K562 (cell line): ENCODE results near the gene RAB40B. TPM values are rescaled to one million over a fixed set of nuclear protein-coding genes. Genes with fewer than 3 reads are reported as not detected.

Source experiments
- ATAC-seq: fragments of 200-7000 bp; cut with Tn5 transposase; 3 replicates; pipeline ENCODE4 v1.9.1; 2020; ENCODE audit warnings: moderate library complexity
- BruUV-seq: library from RNA; stranded (reverse); fragments of 400-500 nt; replicated peaks from 2 replicates; lab custom pipeline; 2021; lab: Mats Ljungman, UMichigan
- CTCF ChIA-PET: fragments of 300-600 bp; formaldehyde crosslinking; extraction: SDS; loops from one replicate; lab custom pipeline; 2021; ENCODE audit warnings: low intra/inter-chr PET ratio; lab: Yijun Ruan, JAX
- POLR2A ChIA-PET: fragments of 300-600, 350-650 bp; sonication (Branson Sonifier 250); formaldehyde crosslinking; extraction: SDS; loops from one replicate; lab custom pipeline; 2021; ENCODE audit warnings: antibody characterized with exemption, inconsistent platforms; lab: Yijun Ruan, JAX
- DNase-seq, 4 experiments: peaks; one replicate each; pipeline versions ENCODE4 v3.0.0 to v3.0.0-alpha.2; 2011 to 2018; ENCODE audit warnings: low spot score in 3 of 4, mixed read lengths in 3 of 4; ENCODE audit errors: extremely low read depth in 1 of 4
- FAIRE-seq: peaks from 2 replicates; lab custom pipeline; 2011; peaks lifted over from hg19 to GRCh38; lab: Jason Lieb, UNC
- H2AFZ ChIP-seq: 2 replicates; pipeline ENCODE4 v1.6.0; 2011; ENCODE audit warnings: low read depth, low read length, control low read depth, inconsistent platforms
- H3K27ac ChIP-seq: fragments of 200-600 bp; 3 replicates; pipeline ENCODE4 v1.8.0; 2011; ENCODE audit warnings: low read depth, mild to moderate bottlenecking, control low read depth, inconsistent platforms, low read length, moderate library complexity, mixed read lengths; ENCODE audit errors: extremely low read depth
- H3K27me3 ChIP-seq, 2 experiments: fragments of 300-600 bp in 1 of 2; 2 replicates in 1 of 2; 3 replicates in 1 of 2; pipeline versions ENCODE4 v1.6.0 to v1.8.0; 2011; ENCODE audit warnings: inconsistent platforms in 2 of 2, low read length in 2 of 2, mild to moderate bottlenecking in 1 of 2, mixed read lengths in 1 of 2, moderate library complexity in 1 of 2; ENCODE audit not compliant: control insufficient read depth in 2 of 2, insufficient read depth in 2 of 2
- H3K36me3 ChIP-seq: fragments of 300-600 bp; 3 replicates; pipeline ENCODE4 v1.8.0; 2011; ENCODE audit warnings: mild to moderate bottlenecking, low read length, inconsistent platforms; ENCODE audit not compliant: control insufficient read depth, insufficient read depth
- H3K4me1 ChIP-seq, 2 experiments: fragments of 200-600 bp in 1 of 2; replicated peaks in 1 of 2; 2 replicates in 1 of 2; 3 replicates in 1 of 2; pipeline versions ENCODE4 v1.5.1 to v1.8.0; 2011; ENCODE audit warnings: inconsistent platforms in 2 of 2, low read length in 2 of 2, mild to moderate bottlenecking in 1 of 2, mixed read lengths in 1 of 2, moderate library complexity in 1 of 2; ENCODE audit not compliant: control insufficient read depth in 2 of 2, insufficient read depth in 2 of 2
- H3K4me2 ChIP-seq: 2 replicates; pipeline ENCODE4 v1.6.1; 2011; ENCODE audit warnings: low read length, control low read depth, inconsistent platforms, mixed read lengths; ENCODE audit not compliant: insufficient read depth
- H3K4me3 ChIP-seq: fragments of 200-600 bp; sonication (generic), shearing (Covaris generic); 2 replicates; pipeline ENCODE4 v1.5.1; 2016; ENCODE audit warnings: control low read depth, inconsistent platforms
- H3K79me2 ChIP-seq: fragments of 200-600 bp; 3 replicates; pipeline ENCODE4 v1.8.0; 2011; ENCODE audit warnings: low read length, inconsistent platforms; ENCODE audit not compliant: control insufficient read depth, insufficient read depth
- H3K9ac ChIP-seq, 2 experiments: 2 replicates each; pipeline versions ENCODE4 v1.6.0 to v1.6.1; 2011; ENCODE audit warnings: low read depth in 2 of 2, low read length in 2 of 2, control low read depth in 1 of 2, inconsistent platforms in 1 of 2, mild to moderate bottlenecking in 1 of 2, mixed read lengths in 1 of 2; ENCODE audit not compliant: insufficient read depth in 1 of 2
- H3K9me1 ChIP-seq: one replicate; pipeline ENCODE4 v1.6.0; 2011; ENCODE audit warnings: inconsistent platforms, mild to moderate bottlenecking, low read length, moderate library complexity; ENCODE audit not compliant: control insufficient read depth, insufficient read depth
- H3K9me3 ChIP-seq: replicated peaks from 2 replicates; pipeline ENCODE4 v1.5.1; 2011; ENCODE audit warnings: low read depth, low read length, inconsistent platforms; ENCODE audit not compliant: control insufficient read depth, insufficient read depth
- H4K20me1 ChIP-seq: replicated peaks from 2 replicates; pipeline ENCODE4 v1.6.1; 2011; ENCODE audit warnings: low read length, inconsistent platforms, mixed read lengths; ENCODE audit not compliant: control insufficient read depth, insufficient read depth
- ARID1B ChIP-seq: fragments of 450-650 bp; IDR thresholded peaks from 2 replicates; pipeline ENCODE4 v1.6.1; 2016; ENCODE audit warnings: antibody characterized with exemption, mild to moderate bottlenecking, inconsistent platforms
- ATF3 ChIP-seq, 2 experiments: fragments of 450-650 bp in 1 of 2; sonication (generic) in 1 of 2; formaldehyde crosslinking in 1 of 2; IDR thresholded peaks in 1 of 2; conservative IDR thresholded peaks in 1 of 2; 2 replicates each; pipeline versions ENCODE4 v1.6.1 to v1.8.1; 2016 to 2023; ENCODE audit warnings: mild to moderate bottlenecking in 2 of 2, moderate library complexity in 2 of 2, inconsistent platforms in 1 of 2, missing genetic modification reagents in 1 of 2
- FUS ChIP-seq: fragments of 200-400 bp; formaldehyde crosslinking; optimal IDR thresholded peaks from 2 replicates; pipeline ENCODE3; 2017; ENCODE audit warnings: low read depth, low read length
- HDAC8 ChIP-seq: fragments of 450-650 bp; IDR thresholded peaks from 2 replicates; pipeline ENCODE4 v1.6.1; 2016; ENCODE audit warnings: mild to moderate bottlenecking, missing genetic modification characterization, moderate library complexity, missing compliant biosample characterization
- HNRNPH1 ChIP-seq: fragments of 200-400 bp; formaldehyde crosslinking; optimal IDR thresholded peaks from 2 replicates; pipeline ENCODE3; 2017; ENCODE audit warnings: low read depth, mild to moderate bottlenecking, low read length, moderate library complexity
- NCOA1 ChIP-seq: fragments of 450-650 bp; IDR thresholded peaks from 2 replicates; pipeline ENCODE4 v1.6.1; 2016; ENCODE audit warnings: low read depth
- PCBP2 ChIP-seq: fragments of 200-400 bp; formaldehyde crosslinking; IDR thresholded peaks from 2 replicates; pipeline ENCODE4 v1.6.1; 2018; ENCODE audit warnings: low read length, low read depth, mild to moderate bottlenecking, moderate library complexity; ENCODE audit not compliant: poor library complexity, severe bottlenecking
- RFX5 ChIP-seq: IDR thresholded peaks from 2 replicates; pipeline ENCODE4 v1.6.1; 2011; ENCODE audit warnings: low read depth, mild to moderate bottlenecking, improper control_type of control experiment, low read length
- TCF7L2 ChIP-seq: fragments of 150-350 bp; IDR thresholded peaks from 2 replicates; pipeline ENCODE4 v1.6.1; 2016; ENCODE audit warnings: low read depth, mild to moderate bottlenecking, low read length, moderate library complexity
- TGIF2 ChIP-seq: sonication (generic); formaldehyde crosslinking; IDR thresholded peaks from 2 replicates; pipeline ENCODE4 v1.8.1; 2022; ENCODE audit warnings: mild to moderate bottlenecking, missing genetic modification reagents, moderate library complexity
- XRCC3 ChIP-seq: fragments of 450-650 bp; IDR thresholded peaks from 2 replicates; pipeline ENCODE4 v1.6.1; 2017; ENCODE audit warnings: mild to moderate bottlenecking, moderate library complexity
- ZNF57 ChIP-seq: fragments of 450-650 bp; formaldehyde crosslinking; IDR thresholded peaks from 2 replicates; pipeline ENCODE4 v1.4.0; 2020; ENCODE audit warnings: mild to moderate bottlenecking, moderate library complexity
- ZNF707 ChIP-seq: fragments of 250-450 bp; sonication (Bioruptor Pico); conservative IDR thresholded peaks from 2 replicates; pipeline ENCODE4 v1.8.0; 2022; ENCODE audit warnings: inconsistent platforms, mild to moderate bottlenecking, moderate library complexity
- WGBS: fragments of 100-300 bp; shearing (Covaris generic); methylation state at CpG from one replicate; pipeline ENCODE4 v1.1.6; 2016; ENCODE audit warnings: low coverage, mixed read lengths; ENCODE audit not compliant: insufficient coverage; ENCODE audit errors: missing lambda C conversion rate; 5-methylcytosine and 5-hydroxymethylcytosine counted together
- in situ Hi-C: fragments of 300-500 bp; cut with MboI; formaldehyde crosslinking; loops from 4 replicates; pipeline ENCODE4 v1.15.0; 2018; ENCODE audit warnings: inconsistent platforms, mixed read lengths
- intact Hi-C: fragments of 100-400 bp; cut with micrococcal nuclease; formaldehyde crosslinking; loops from 2 replicates; pipeline ENCODE4 v1.14.2; 2022
- polyA plus RNA-seq, 8 experiments: library from polyadenylated mRNA; depleted of rRNA in 4 of 8; stranded (reverse) in 5 of 8; unstranded in 3 of 8; fragments of >200 nt; fragmentation: Nextera tagmentation in 2 of 8; fragmentation: Illumina TruSeq in 1 of 8; extraction: Ambion mirVana in 2 of 8; extraction: Trizol in 1 of 8; gene quantifications; 2 replicates each; pipeline versions ENCODE4 v1.2.1 to v1.2.3, GENCODE V29; 2011 to 2014; ENCODE audit warnings: inconsistent platforms in 1 of 8, missing spikeins in 1 of 8
- total RNA-seq, 7 experiments: library from RNA; depleted of rRNA in 6 of 7; stranded (reverse); fragments of >200 nt in 6 of 7; fragmentation: Illumina TruSeq in 2 of 7; extraction: Trizol in 2 of 7; gene quantifications; 2 replicates each; pipeline versions ENCODE4 v1.2.1 to v1.2.3, GENCODE V29; 2011 to 2021; ENCODE audit warnings: low replicate concordance in 1 of 7
- TF ChIP-seq, protein P1 (sequence below): fragments of 250-450 bp; sonication (Bioruptor Pico); IDR thresholded peaks from 2 replicates; pipeline ENCODE4 v1.4.0; 2020

Gene RAB40B
- total and polyA plus RNA-seq, 9 of the 15 experiments (the other 6 are each of a cell fraction or from before 2014, with no cell fraction given): 0.13 to 4.6 (median 1.4) TPM

DNA sequence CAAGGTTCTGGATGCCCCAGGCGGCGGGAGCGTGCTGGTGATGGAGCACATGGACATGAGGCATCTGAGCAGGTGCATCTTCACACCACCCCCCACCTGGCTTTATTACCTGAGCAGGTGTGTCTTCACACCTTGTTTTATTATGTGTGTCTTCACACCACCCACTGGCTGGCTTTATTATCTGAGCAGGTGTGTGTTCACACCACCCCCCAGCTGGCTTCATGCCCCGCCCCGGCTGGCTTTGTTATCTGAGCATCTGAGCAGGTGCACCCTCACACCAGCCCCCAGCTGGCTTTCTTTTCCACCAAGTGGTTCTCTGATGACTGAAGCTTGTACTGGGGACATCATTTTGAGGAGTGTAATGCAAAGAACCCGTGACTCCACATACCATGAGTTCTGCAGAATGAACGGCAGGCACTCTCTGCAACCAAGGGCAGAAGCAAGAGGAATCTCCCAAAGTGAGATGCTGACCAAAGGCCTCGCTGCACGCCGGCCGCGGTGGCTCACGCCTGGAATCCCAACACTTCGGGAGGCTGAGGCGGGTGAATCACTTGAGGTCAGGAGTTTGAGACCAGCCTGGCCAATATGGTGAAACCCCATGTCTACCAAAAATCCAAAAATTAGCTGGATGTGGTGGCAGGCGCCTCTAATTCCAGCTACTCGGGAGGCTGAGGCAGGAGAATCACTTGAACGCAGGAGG, 20.6 kb upstream of the RAB40B start:
- H3K36me3 ChIP-seq: peaks cover 41% of the 10 kb centered on the region
- H3K4me2 ChIP-seq: no peak overlapping the region
- H4K20me1 ChIP-seq: no peaks in the 10 kb centered on the region
- H3K4me1 ChIP-seq: peaks cover 5 to 27% of the 10 kb centered on the region in 2 experiments; a peak in 4 of 5 replicates
- H3K27me3 ChIP-seq: no peaks in the 10 kb centered on the region
- H2AFZ ChIP-seq: no peak overlapping the region
- peaks cover 20% of the 10 kb centered on the region for H3K79me2 ChIP-seq
- ATAC-seq (no peak), FAIRE-seq (no peak), DNase-seq (no peak)
- ChIA-PET CTCF (no interaction called here), POLR2A (interaction anchor here (0.6 to 1.3 kb wide), 2 partner anchors 15 to 31 kb away, joined by 4 to 5 read pairs; no protein-coding TSS in a partner anchor)
- no peak overlapping the region for H3K4me3 ChIP-seq
- no TSS peak for BruUV-seq
- in situ Hi-C loops (no loop called here), intact Hi-C loops (loop anchor here (5.0 kb wide), 1 partner anchor 33 kb away; the partner anchor contains the start of gene TBCD)
- H3K9me1 ChIP-seq: no peaks in the 10 kb centered on the region
- 90% methylated on average over 17 of the region's 18 CpGs for WGBS
- H3K9me3 ChIP-seq: no peaks in the 10 kb centered on the region
- no peak overlapping the region for H3K27ac ChIP-seq
- no peak overlapping the region; a peak in 1 of 4 replicates for H3K9ac ChIP-seq
- TF ChIP-seq, protein P1, sequence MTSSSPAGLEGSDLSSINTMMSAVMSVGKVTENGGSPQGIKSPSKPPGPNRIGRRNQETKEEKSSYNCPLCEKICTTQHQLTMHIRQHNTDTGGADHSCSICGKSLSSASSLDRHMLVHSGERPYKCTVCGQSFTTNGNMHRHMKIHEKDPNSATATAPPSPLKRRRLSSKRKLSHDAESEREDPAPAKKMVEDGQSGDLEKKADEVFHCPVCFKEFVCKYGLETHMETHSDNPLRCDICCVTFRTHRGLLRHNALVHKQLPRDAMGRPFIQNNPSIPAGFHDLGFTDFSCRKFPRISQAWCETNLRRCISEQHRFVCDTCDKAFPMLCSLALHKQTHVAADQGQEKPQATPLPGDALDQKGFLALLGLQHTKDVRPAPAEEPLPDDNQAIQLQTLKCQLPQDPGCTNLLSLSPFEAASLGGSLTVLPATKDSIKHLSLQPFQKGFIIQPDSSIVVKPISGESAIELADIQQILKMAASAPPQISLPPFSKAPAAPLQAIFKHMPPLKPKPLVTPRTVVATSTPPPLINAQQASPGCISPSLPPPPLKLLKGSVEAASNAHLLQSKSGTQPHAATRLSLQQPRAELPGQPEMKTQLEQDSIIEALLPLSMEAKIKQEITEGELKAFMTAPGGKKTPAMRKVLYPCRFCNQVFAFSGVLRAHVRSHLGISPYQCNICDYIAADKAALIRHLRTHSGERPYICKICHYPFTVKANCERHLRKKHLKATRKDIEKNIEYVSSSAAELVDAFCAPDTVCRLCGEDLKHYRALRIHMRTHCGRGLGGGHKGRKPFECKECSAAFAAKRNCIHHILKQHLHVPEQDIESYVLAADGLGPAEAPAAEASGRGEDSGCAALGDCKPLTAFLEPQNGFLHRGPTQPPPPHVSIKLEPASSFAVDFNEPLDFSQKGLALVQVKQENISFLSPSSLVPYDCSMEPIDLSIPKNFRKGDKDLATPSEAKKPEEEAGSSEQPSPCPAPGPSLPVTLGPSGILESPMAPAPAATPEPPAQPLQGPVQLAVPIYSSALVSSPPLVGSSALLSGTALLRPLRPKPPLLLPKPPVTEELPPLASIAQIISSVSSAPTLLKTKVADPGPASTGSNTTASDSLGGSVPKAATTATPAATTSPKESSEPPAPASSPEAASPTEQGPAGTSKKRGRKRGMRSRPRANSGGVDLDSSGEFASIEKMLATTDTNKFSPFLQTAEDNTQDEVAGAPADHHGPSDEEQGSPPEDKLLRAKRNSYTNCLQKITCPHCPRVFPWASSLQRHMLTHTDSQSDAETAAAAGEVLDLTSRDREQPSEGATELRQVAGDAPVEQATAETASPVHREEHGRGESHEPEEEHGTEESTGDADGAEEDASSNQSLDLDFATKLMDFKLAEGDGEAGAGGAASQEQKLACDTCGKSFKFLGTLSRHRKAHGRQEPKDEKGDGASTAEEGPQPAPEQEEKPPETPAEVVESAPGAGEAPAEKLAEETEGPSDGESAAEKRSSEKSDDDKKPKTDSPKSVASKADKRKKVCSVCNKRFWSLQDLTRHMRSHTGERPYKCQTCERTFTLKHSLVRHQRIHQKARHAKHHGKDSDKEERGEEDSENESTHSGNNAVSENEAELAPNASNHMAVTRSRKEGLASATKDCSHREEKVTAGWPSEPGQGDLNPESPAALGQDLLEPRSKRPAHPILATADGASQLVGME: no peak
- TF ChIP-seq TCF7L2 (no peak), ARID1B (no peak), RFX5 (no peak), NCOA1 (no peak), TGIF2 (CRISPR knock-in tag) (no peak), HDAC8 (tag) (no peak), FUS (no peak), PCBP2 (no peak), ZNF707 (CRISPR knock-in tag) (no peak), XRCC3 (no peak), ATF3 (IDR thresholded peaks at IDR 0.05) (no peak), ATF3 (CRISPR knock-in tag; conservative IDR thresholded peaks at IDR 0.05) (no peak), HNRNPH1 (no peak), ZNF57 (CRISPR knock-in tag) (no peak)
